Measurements from ENCODE around the gene PGF. TPM values are rescaled to one million over a fixed set of nuclear protein-coding genes. Genes with fewer than 3 reads are reported as not detected.

Gene PGF
- polyA plus RNA-seq, 3 donors = 0.03 TPM; not detected in 2

DNA sequence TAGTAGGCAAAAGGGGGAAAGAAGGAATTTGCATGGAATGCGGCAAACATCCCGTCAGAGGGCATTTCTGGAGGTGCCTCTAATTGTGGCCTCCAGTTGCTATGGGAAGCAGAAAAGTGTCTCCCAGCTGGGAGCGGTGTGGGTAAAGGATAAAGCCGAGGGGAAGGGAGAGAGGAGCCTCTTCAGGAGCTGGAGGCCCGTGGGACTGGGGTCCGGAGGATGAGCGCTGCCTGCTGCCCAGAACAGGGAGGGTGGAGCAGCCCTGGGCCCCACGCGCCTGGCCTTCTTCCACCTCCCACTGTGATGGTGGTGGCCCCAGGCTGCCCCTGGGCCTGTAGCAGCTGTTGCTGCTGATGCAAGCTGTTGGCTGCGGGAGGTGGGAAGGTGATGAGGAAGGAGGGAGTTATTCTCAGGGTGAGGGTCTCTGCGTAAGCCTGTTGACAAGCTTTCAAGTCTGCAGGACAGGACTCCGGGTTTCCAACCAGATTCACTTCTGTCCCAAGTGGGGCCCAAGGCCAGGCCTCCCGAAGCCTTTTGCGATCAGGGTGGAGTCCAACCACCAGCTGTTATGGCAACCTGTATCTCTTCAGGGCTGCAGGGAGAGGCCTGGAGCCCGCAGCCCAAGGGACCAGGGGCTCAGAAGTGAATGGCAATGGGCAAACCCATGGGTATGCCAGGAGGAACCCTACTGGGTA, 19.1 kb upstream of the PGF start:
- no peak overlapping the region for H3K4me3 Mint-ChIP-seq
- 96% methylated on average over 12 of the region's 15 CpGs for WGBS (ENCODE audit: insufficient coverage)
- Histone ChIP-seq H4K20me1 (ENCODE audit: insufficient read depth, low read length) (no peaks in the 10 kb centered on the region), H3K4me3 (replicated peaks in 1 of 3; ENCODE audit: low read depth in 2 of 3, low read length in 3 of 3) (no peak overlapping the region), H3K27ac (ENCODE audit: low read depth in 1 of 2, low read length in 2 of 2) (no peak overlapping the region), H3K4me2 (replicated peaks; ENCODE audit: extremely low read depth, low read length, poor library complexity, severe bottlenecking) (no peak overlapping the region), H3K9me3 (replicated peaks in 1 of 2; ENCODE audit: control insufficient read depth in 1 of 2, insufficient read depth in 1 of 2, low read length in 2 of 2) (no peaks in the 10 kb centered on the region), H3K79me2 (ENCODE audit: insufficient read depth, low read length) (no peaks in the 10 kb centered on the region), H3K9ac (ENCODE audit: insufficient read depth, low read length, poor library complexity, severe bottlenecking) (no peak overlapping the region), H2AFZ (ENCODE audit: insufficient read depth, low read depth, low read length, poor library complexity, severe bottlenecking) (no peak overlapping the region), H3K4me1 (ENCODE audit: control insufficient read depth in 1 of 2, insufficient read depth in 2 of 2, low read length in 2 of 2) (peaks cover 5 to 8% of the 10 kb centered on the region in 2 donors), H3K27me3 (ENCODE audit: control insufficient read depth in 2 of 2, insufficient read depth in 2 of 2, low read length in 2 of 2) (no peaks in the 10 kb centered on the region), H3K36me3 (replicated peaks in 1 of 2; ENCODE audit: control insufficient read depth in 1 of 2, insufficient read depth in 2 of 2, low read length in 2 of 2) (no peaks in the 10 kb centered on the region)
- H3K9me3 Mint-ChIP-seq = peaks cover 0 to 2% (median 0%) of the 10 kb centered on the region in 7 donors
- H3K36me3 Mint-ChIP-seq = no peaks in the 10 kb centered on the region
- H3K4me1 Mint-ChIP-seq = no peaks in the 10 kb centered on the region
- TF ChIP-seq, protein P1, sequence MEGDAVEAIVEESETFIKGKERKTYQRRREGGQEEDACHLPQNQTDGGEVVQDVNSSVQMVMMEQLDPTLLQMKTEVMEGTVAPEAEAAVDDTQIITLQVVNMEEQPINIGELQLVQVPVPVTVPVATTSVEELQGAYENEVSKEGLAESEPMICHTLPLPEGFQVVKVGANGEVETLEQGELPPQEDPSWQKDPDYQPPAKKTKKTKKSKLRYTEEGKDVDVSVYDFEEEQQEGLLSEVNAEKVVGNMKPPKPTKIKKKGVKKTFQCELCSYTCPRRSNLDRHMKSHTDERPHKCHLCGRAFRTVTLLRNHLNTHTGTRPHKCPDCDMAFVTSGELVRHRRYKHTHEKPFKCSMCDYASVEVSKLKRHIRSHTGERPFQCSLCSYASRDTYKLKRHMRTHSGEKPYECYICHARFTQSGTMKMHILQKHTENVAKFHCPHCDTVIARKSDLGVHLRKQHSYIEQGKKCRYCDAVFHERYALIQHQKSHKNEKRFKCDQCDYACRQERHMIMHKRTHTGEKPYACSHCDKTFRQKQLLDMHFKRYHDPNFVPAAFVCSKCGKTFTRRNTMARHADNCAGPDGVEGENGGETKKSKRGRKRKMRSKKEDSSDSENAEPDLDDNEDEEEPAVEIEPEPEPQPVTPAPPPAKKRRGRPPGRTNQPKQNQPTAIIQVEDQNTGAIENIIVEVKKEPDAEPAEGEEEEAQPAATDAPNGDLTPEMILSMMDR (IDR thresholded peaks at IDR 0.05) = no peak
- peaks cover 0 to 8% (median 3%) of the 10 kb centered on the region in 3 donors for H3K27me3 Mint-ChIP-seq (ENCODE audit: low read depth in 3 of 3)
- H3K27ac Mint-ChIP-seq = no peak overlapping the region
- DNase-seq = no peak
- intact Hi-C loops (cut with micrococcal nuclease) = no loop called here

DNA sequence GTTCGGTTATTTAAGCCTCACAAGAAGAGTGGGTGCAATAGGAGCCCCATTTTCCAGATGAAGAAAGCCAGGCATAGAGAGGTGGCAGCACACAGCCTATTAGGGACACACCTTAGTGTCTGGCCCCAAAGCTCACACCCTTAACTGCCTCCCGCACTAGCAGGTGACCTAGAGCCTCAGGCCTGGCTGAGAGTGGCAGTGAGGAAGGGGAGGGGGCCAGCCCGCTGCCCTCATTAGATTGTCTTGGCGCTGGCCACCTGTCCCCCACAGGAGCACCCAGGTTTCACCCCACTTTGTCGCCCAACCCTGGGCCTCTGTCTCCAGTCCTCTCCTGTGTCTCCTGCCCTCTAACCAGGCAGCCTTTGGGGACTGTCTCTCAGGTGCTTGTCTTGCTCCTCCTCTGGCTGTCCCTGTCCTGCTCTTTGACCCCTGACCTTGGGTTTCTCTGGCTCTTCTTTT, 18.5 kb upstream of the PGF start:
- WGBS (ENCODE audit: insufficient coverage) = 100% methylated on average over 4 of the region's 5 CpGs
- Mint-ChIP-seq H3K27ac (no peak overlapping the region), H3K9me3 (peaks cover 0 to 2% (median 0%) of the 10 kb centered on the region in 7 donors), H3K4me3 (no peak overlapping the region), H3K27me3 (ENCODE audit: low read depth in 3 of 3) (peaks cover 0 to 8% (median 3%) of the 10 kb centered on the region in 3 donors), H3K36me3 (no peaks in the 10 kb centered on the region), H3K4me1 (no peaks in the 10 kb centered on the region)
- Histone ChIP-seq H3K36me3 (replicated peaks in 1 of 2; ENCODE audit: control insufficient read depth in 1 of 2, insufficient read depth in 2 of 2, low read length in 2 of 2) (no peaks in the 10 kb centered on the region), H3K4me1 (ENCODE audit: control insufficient read depth in 1 of 2, insufficient read depth in 2 of 2, low read length in 2 of 2) (peaks cover 5 to 8% of the 10 kb centered on the region in 2 donors), H3K27ac (ENCODE audit: low read depth in 1 of 2, low read length in 2 of 2) (no peak overlapping the region), H3K79me2 (ENCODE audit: insufficient read depth, low read length) (no peaks in the 10 kb centered on the region), H2AFZ (ENCODE audit: insufficient read depth, low read depth, low read length, poor library complexity, severe bottlenecking) (peak overlapping the region; percentile 59), H3K4me3 (replicated peaks in 1 of 3; ENCODE audit: low read depth in 2 of 3, low read length in 3 of 3) (no peak overlapping the region), H3K9ac (ENCODE audit: insufficient read depth, low read length, poor library complexity, severe bottlenecking) (peak overlapping the region; percentile 21), H3K27me3 (ENCODE audit: control insufficient read depth in 2 of 2, insufficient read depth in 2 of 2, low read length in 2 of 2) (no peaks in the 10 kb centered on the region), H3K4me2 (replicated peaks; ENCODE audit: extremely low read depth, low read length, poor library complexity, severe bottlenecking) (no peak overlapping the region), H3K9me3 (replicated peaks in 1 of 2; ENCODE audit: control insufficient read depth in 1 of 2, insufficient read depth in 1 of 2, low read length in 2 of 2) (no peaks in the 10 kb centered on the region), H4K20me1 (ENCODE audit: insufficient read depth, low read length) (no peaks in the 10 kb centered on the region)
- no peak for DNase-seq
- TF ChIP-seq, protein P1 (IDR thresholded peaks at IDR 0.05) = no peak
- intact Hi-C loops (cut with micrococcal nuclease) = no loop called here
